SK-N-SH treated with all-trans-retinoic acid at 6 μM for 48 hours (cell line): ENCODE data around the gene TMEM167A.

ENCODE experiments used
- ARNTL ChIP-seq: fragments of 450-650 bp; formaldehyde crosslinking; IDR thresholded peaks from 2 replicates; pipeline ENCODE4 v1.5.0; 2020; ENCODE audit warnings: low read depth, mild to moderate bottlenecking, moderate library complexity, borderline replicate concordance
- OSR1 ChIP-seq: fragments of 250-450 bp; sonication (Bioruptor Pico); IDR thresholded peaks from 2 replicates; pipeline ENCODE4 v1.8.0; 2022; ENCODE audit warnings: moderate library complexity, mild to moderate bottlenecking, inconsistent platforms
- SNAI2 ChIP-seq: fragments of 250-450 bp; sonication (Bioruptor Pico); IDR thresholded peaks from 2 replicates; pipeline ENCODE4 v1.5.0; 2020; ENCODE audit warnings: mild to moderate bottlenecking, moderate library complexity
- TSHZ2 ChIP-seq: fragments of 250-450 bp; sonication (Bioruptor Pico); IDR thresholded peaks from 2 replicates; pipeline ENCODE4 v1.5.0; 2020; ENCODE audit warnings: mild to moderate bottlenecking, moderate library complexity
- ZC3H10 ChIP-seq: fragments of 250-450 bp; sonication (Bioruptor Pico); IDR thresholded peaks from 2 replicates; pipeline ENCODE4 v1.5.1; 2021; ENCODE audit warnings: mild to moderate bottlenecking, moderate library complexity

GRCh38 chr5:83126501-83126900, 49.3 kb upstream of the TMEM167A start:
- no peak for TF ChIP-seq SNAI2 (CRISPR knock-in tag)
- TF ChIP-seq TSHZ2 (CRISPR knock-in tag) = no peak
- no peak for TF ChIP-seq OSR1
- no peak for TF ChIP-seq ZC3H10 (CRISPR knock-in tag)
- no peak for TF ChIP-seq ARNTL
